Activated B cell treated with CpG ODN at 0.5 μM for 24 hours (primary cell): ENCODE measurements around the gene NRXN3. TPM values are rescaled to one million over a fixed set of nuclear protein-coding genes. Genes with fewer than 3 reads are reported as not detected.

ENCODE experiments used
- ATAC-seq: fragments of 200-7000 bp; cut with Tn5 transposase; one replicate; pipeline ENCODE4 v1.10.0; 2021; ENCODE audit warnings: low read depth, mild to moderate bottlenecking, moderate library complexity
- CTCF ChIA-PET: fragments of 350-600 bp; sonication (Branson Sonifier 250); formaldehyde crosslinking; loops from one replicate; lab custom pipeline; 2021; ENCODE audit warnings: antibody characterized with exemption; lab: Charles Lee
- POLR2A ChIA-PET: fragments of 350-600 bp; sonication (Branson Sonifier 250); formaldehyde crosslinking; loops from one replicate; lab custom pipeline; 2021; ENCODE audit warnings: antibody characterized with exemption; lab: Charles Lee
- DNase-seq: peaks from one replicate; pipeline ENCODE4 v3.0.0; 2022
- H3K27ac Mint-ChIP-seq: one replicate; pipeline ENCODE4 v1.8.0; 2020; ENCODE audit warnings: mixed read lengths
- H3K27me3 Mint-ChIP-seq: one replicate; pipeline ENCODE4 v1.8.0; 2021; ENCODE audit warnings: mixed read lengths
- H3K36me3 Mint-ChIP-seq: one replicate; pipeline ENCODE4 v1.8.0; 2021; ENCODE audit warnings: low read depth, mixed read lengths
- H3K4me1 Mint-ChIP-seq: one replicate; pipeline ENCODE4 v1.8.0; 2021; ENCODE audit warnings: mixed read lengths
- H3K4me3 Mint-ChIP-seq: one replicate; pipeline ENCODE4 v1.8.0; 2020; ENCODE audit warnings: mild to moderate bottlenecking, mixed read lengths
- H3K9me3 Mint-ChIP-seq: one replicate; pipeline ENCODE4 v1.8.0; 2020; ENCODE audit warnings: mixed read lengths
- intact Hi-C: fragments of 100-400 bp; cut with micrococcal nuclease; formaldehyde crosslinking; loops from one replicate; pipeline ENCODE4 v1.15.1; 2024
- total RNA-seq: library from RNA; stranded (reverse); gene quantifications from 2 replicates; pipeline ENCODE4 v1.2.3, GENCODE V29; 2022
- TF ChIP-seq, protein P1 (sequence below): fragments of 200-600 bp; IDR thresholded peaks from one replicate; pipeline ENCODE4 v1.8.0; 2022; ENCODE audit warnings: antibody characterized with exemption, mild to moderate bottlenecking

The NRXN3 gene
- total RNA-seq, 1 donor from 2014 or later: not detected

DNA sequence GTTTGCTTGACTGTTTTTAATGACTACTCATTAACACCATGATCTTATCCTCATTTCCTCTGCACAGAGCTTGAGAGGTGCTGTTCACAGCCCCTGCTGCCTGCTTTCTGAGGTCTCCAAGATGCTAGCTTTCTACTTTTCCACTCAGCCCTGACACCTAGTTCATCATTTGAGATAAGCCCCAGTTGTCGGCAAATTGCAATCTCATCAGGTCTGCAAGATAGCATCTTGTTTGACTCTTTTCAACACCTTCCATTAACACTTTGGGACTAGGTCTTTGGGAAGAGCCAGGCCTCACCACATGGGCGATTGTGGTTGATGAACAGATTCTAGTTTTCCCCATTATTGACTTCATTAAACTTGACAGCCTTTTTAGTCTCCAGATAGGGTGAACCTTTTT lies 1136.4 kb downstream of the NRXN3 start:
- Mint-ChIP-seq H3K36me3 (no peaks in the 10 kb centered on the region), H3K27me3 (no peaks in the 10 kb centered on the region), H3K4me1 (no peaks in the 10 kb centered on the region), H3K4me3 (no peak overlapping the region), H3K9me3 (no peaks in the 10 kb centered on the region), H3K27ac (no peak overlapping the region)
- TF ChIP-seq, protein P1, sequence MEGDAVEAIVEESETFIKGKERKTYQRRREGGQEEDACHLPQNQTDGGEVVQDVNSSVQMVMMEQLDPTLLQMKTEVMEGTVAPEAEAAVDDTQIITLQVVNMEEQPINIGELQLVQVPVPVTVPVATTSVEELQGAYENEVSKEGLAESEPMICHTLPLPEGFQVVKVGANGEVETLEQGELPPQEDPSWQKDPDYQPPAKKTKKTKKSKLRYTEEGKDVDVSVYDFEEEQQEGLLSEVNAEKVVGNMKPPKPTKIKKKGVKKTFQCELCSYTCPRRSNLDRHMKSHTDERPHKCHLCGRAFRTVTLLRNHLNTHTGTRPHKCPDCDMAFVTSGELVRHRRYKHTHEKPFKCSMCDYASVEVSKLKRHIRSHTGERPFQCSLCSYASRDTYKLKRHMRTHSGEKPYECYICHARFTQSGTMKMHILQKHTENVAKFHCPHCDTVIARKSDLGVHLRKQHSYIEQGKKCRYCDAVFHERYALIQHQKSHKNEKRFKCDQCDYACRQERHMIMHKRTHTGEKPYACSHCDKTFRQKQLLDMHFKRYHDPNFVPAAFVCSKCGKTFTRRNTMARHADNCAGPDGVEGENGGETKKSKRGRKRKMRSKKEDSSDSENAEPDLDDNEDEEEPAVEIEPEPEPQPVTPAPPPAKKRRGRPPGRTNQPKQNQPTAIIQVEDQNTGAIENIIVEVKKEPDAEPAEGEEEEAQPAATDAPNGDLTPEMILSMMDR: no peak
- ATAC-seq: no peak
- DNase-seq: no peak
- intact Hi-C loops: no loop called here
- POLR2A ChIA-PET: no interaction called here
- CTCF ChIA-PET: interaction anchor here (0.6 kb wide), 1 partner anchor 12 kb away, joined by 3 read pairs; no protein-coding TSS in a partner anchor

DNA sequence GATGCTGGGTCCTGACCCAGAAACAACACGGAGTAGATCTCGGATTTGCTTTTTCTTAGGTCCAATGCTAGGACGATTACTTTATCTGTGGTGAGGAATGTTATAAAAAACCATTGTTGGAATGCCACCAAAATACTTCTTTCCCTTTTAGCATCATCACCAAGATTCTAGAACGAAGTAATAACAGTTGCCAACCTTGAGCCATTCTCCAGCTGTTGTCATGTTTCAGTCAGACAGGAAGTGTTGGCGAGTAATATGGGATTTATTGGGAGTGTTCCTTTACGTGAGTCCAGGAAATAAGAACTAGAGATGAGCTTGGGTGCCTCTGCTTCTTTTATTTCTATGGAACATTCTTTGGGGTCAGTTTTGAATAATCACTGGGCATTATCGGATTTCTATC lies 1148.2 kb downstream of the NRXN3 start:
- TF ChIP-seq, protein P1: no peak
- no peak overlapping the region for H3K27ac Mint-ChIP-seq
- ChIA-PET CTCF (no interaction called here), POLR2A (no interaction called here)
- no peak overlapping the region for H3K4me3 Mint-ChIP-seq
- no peaks in the 10 kb centered on the region for H3K9me3 Mint-ChIP-seq
- DNase-seq: no peak
- intact Hi-C loops: no loop called here
- H3K36me3 Mint-ChIP-seq: no peaks in the 10 kb centered on the region
- ATAC-seq: no peak
- no peaks in the 10 kb centered on the region for H3K27me3 Mint-ChIP-seq
- no peaks in the 10 kb centered on the region for H3K4me1 Mint-ChIP-seq

DNA sequence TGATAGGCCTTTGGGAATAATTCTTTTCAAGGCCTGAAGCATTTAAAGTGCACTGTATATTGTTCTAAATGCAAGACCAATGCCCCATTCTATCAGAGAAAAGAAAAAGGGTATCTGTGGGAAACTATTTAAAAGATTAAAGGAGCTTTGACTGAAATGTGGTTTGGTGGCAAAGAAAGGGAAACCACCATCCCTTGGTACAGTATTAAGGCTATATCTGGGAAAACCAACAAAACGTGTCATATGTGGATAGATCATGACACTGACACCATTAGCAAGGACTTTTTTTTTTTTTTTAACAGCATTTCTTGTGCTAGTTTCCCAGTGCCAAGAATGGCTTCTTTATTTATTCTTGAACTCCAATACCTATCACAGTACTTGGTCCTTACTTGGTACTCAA lies 1150.4 kb downstream of the NRXN3 start:
- Mint-ChIP-seq H3K36me3 (no peaks in the 10 kb centered on the region), H3K4me1 (no peaks in the 10 kb centered on the region), H3K27ac (no peak overlapping the region), H3K4me3 (no peak overlapping the region), H3K9me3 (no peaks in the 10 kb centered on the region), H3K27me3 (no peaks in the 10 kb centered on the region)
- ATAC-seq (no peak), DNase-seq (no peak)
- CTCF ChIA-PET: no interaction called here
- POLR2A ChIA-PET: no interaction called here
- TF ChIP-seq, protein P1: no peak
- intact Hi-C loops: no loop called here

DNA sequence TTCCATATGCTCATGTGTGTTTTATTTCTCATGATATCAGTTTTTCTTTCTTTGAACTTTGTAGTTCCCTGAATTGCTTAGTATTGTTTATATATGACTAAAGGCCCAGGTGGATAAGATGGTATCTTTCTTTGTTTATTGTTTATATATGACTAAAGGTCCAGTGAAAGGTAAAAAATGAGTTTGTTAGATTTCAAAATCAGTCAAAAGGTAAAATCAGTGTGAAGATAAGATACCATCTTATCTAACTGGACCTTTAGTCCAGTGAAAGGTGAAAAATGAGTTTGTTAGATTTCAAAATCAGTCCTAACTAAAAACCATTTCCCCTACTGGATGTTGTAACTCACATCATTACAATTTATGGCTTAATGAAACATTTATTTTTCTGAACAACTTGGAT lies 1150.9 kb downstream of the NRXN3 start:
- POLR2A ChIA-PET: no interaction called here

DNA sequence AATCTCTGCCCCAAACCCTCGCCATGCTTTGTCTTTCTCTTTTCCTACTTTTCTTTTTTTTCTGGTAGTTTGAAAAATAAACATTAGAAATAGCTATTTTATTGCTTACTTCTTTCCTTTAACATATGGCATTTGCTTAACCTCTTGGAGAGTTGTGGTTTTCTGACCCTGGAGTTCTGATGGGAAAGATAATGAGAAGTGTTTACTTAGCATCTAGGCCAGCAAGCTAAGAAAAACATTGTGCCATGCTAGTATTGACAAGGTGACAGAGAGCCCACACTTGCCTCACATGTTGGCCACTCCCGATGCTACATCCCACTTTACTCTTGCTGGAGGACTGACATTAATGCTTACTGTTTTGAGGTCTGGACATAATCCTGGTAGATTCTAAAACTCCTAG lies 1154.9 kb downstream of the NRXN3 start:
- intact Hi-C loops: no loop called here
- Mint-ChIP-seq H3K9me3 (peaks cover 2% of the 10 kb centered on the region), H3K4me1 (no peaks in the 10 kb centered on the region), H3K36me3 (no peaks in the 10 kb centered on the region), H3K4me3 (no peak overlapping the region), H3K27me3 (no peaks in the 10 kb centered on the region), H3K27ac (no peak overlapping the region)
- TF ChIP-seq, protein P1: no peak
- ATAC-seq (no peak), DNase-seq (no peak)
- POLR2A ChIA-PET: no interaction called here
- CTCF ChIA-PET: no interaction called here

More for the DNA sequence above, 1150.9 kb downstream of the NRXN3 start:
- no peaks in the 10 kb centered on the region for H3K36me3 Mint-ChIP-seq
- ATAC-seq: no peak
- no peaks in the 10 kb centered on the region for H3K27me3 Mint-ChIP-seq
- no peak for DNase-seq
- H3K9me3 Mint-ChIP-seq: no peaks in the 10 kb centered on the region
- intact Hi-C loops: no loop called here
- no peak overlapping the region for H3K4me3 Mint-ChIP-seq
- CTCF ChIA-PET: no interaction called here
- no peaks in the 10 kb centered on the region for H3K4me1 Mint-ChIP-seq
- TF ChIP-seq, protein P1: no peak
- H3K27ac Mint-ChIP-seq: no peak overlapping the region
